ENCODE results near the gene MSN.

GRCh38 chrX:65697915-65698796, 30.7 kb downstream of the MSN start:
- no peak for TF ChIP-seq CTCF (conservative IDR thresholded peaks at IDR 0.05 in 1 of 2, IDR thresholded peaks at IDR 0.05 in 1 of 2; ENCODE audit: extremely low read depth in 1 of 2, insufficient read depth in 1 of 2, low read depth in 1 of 2, low read length in 2 of 2)
- TF ChIP-seq EZH2 (IDR thresholded peaks at IDR 0.05; ENCODE audit: borderline replicate concordance, low read length) = no peak

Measured in mammary epithelial cell (primary cell).